GM06990 (cell line): ENCODE data around the gene RPL26.

ENCODE experiments used
- DNase-seq: peaks from one replicate; pipeline ENCODE4 v3.0.0-alpha.2; 2011; ENCODE audit not compliant: insufficient read length; ENCODE audit errors: extremely low read depth
- H3K27me3 ChIP-seq: replicated peaks from 2 replicates; pipeline ENCODE4 v1.6.0; 2011; ENCODE audit warnings: low read length; ENCODE audit not compliant: control insufficient read depth, insufficient read depth
- H3K36me3 ChIP-seq: 2 replicates; pipeline ENCODE4 v1.5.1; 2011; ENCODE audit warnings: low read length; ENCODE audit not compliant: control insufficient read depth, insufficient read depth
- H3K4me3 ChIP-seq: replicated peaks from 2 replicates; pipeline ENCODE4 v1.5.1; 2011; ENCODE audit warnings: low read depth, mild to moderate bottlenecking, control low read depth, low read length
- TF ChIP-seq, protein P1 (sequence below): IDR thresholded peaks from 2 replicates; pipeline ENCODE4 v1.5.1; 2011; ENCODE audit warnings: low read length, control low read depth, mild to moderate bottlenecking, inconsistent platforms; ENCODE audit not compliant: insufficient read depth, poor library complexity, severe bottlenecking

Gene RPL26

DNA sequence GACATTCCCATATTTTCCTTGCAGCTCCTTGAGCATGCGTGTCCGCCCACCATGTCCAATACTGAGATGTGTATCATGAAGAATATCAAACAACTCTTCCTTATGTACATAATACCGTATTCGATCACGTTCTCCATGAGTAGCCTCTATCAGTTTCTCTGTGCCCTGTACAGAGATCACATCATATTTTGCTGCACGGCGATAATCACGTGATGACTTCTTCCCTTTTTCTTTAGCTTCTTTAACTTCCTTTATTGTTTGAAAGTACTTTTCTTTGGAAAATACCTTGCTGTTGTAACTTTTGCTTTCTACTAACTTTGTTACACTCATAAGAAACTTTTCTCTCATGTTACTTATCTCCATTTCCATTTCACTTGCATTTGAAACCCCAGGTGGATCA is 13.0 kb downstream of the RPL26 start:
- peaks cover 2% of the 10 kb centered on the region; the same call in 1 of the 2 replicates for H3K36me3 ChIP-seq
- H3K27me3 ChIP-seq: no peaks in the 10 kb centered on the region
- no peak for DNase-seq
- no peak overlapping the region for H3K4me3 ChIP-seq
- TF ChIP-seq, protein P1, sequence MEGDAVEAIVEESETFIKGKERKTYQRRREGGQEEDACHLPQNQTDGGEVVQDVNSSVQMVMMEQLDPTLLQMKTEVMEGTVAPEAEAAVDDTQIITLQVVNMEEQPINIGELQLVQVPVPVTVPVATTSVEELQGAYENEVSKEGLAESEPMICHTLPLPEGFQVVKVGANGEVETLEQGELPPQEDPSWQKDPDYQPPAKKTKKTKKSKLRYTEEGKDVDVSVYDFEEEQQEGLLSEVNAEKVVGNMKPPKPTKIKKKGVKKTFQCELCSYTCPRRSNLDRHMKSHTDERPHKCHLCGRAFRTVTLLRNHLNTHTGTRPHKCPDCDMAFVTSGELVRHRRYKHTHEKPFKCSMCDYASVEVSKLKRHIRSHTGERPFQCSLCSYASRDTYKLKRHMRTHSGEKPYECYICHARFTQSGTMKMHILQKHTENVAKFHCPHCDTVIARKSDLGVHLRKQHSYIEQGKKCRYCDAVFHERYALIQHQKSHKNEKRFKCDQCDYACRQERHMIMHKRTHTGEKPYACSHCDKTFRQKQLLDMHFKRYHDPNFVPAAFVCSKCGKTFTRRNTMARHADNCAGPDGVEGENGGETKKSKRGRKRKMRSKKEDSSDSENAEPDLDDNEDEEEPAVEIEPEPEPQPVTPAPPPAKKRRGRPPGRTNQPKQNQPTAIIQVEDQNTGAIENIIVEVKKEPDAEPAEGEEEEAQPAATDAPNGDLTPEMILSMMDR: no peak

DNA sequence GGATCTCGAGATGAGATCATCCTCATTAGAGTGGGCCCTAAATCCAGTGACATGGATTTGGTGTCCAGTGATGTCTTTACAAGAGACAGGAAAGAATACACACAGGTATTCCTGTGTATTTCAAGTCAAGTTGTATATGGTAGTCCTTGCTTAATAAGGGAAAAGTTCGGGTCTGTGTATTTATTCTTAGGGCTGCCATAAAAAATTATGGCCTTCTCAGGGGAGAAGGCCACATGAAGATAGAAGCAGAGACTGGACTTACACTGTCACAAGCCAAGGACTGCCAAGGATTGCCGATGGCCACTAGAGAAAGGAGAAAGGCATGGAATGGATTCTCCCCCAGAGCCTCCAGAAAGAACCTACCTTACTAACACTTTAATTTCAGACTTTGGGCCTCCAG is 14.8 kb downstream of the RPL26 start:
- TF ChIP-seq, protein P1: no peak
- no peak for DNase-seq
- Histone ChIP-seq H3K4me3 (no peak overlapping the region), H3K27me3 (no peaks in the 10 kb centered on the region), H3K36me3 (peaks cover 2% of the 10 kb centered on the region; the same call in 1 of the 2 replicates)

DNA sequence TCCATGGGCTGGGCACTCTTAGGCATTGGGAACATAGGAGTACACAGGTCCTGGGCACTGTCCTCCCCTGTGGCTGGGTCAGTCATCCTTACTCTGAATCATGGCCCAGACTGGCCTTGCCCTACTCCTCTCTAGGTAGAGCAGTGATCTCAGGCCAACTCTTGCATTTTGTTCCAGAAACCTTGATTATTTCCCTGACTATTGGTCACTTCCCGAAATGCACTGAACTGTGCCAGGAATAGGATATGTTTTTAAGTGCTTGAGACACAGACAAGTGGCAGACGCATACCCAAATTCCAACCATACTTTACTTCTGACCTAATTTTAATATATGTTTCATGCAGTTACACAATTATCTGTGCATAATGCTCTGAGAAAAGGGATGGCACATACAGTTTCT is 16.8 kb downstream of the RPL26 start:
- Histone ChIP-seq H3K4me3 (no peak overlapping the region), H3K27me3 (no peaks in the 10 kb centered on the region), H3K36me3 (peaks cover 2% of the 10 kb centered on the region; the same call in 1 of the 2 replicates)
- TF ChIP-seq, protein P1: no peak
- no peak for DNase-seq

- no peak for DNase-seq
- TF ChIP-seq, protein P1: no peak
- H3K4me3 ChIP-seq: no peak overlapping the region
Observed at GRCh38 chr17:8365143-8365542, 17.9 kb downstream of the RPL26 start.

DNA sequence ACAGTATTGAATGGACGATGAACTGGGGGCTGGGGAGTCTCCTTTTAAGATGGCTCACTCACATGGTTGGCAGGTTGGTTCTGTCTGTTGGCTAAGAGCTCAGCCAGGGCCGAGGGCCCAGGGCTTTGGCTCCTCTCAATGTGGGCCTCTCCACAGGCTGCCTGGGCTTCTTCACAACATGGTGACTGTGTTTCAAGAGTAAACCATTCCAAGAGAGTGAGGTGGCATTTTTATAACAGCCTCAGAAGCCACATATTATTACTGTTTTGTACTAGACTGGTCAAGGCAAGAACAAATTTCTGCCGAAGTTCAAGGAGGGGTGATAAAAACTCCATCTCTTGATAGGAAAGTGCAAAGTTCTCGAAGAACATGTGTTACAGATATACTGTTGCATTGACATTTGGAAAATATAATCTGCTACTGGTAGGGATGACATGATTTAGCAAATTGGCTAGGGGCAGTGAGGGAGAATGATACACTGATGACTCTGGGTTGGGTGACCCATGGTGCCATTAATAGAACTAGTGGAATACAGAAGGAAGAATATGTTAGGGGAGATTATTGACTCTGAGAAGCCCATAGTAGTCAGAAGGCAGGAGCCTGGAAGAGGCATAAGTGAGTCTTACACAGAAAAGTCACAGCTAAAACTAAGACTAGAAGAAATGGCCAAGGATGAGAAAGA is 20.2 kb downstream of the RPL26 start:
- H3K36me3 ChIP-seq: no peaks in the 10 kb centered on the region
- no peaks in the 10 kb centered on the region for H3K27me3 ChIP-seq
- DNase-seq: no peak
- TF ChIP-seq, protein P1: no peak
- no peak overlapping the region for H3K4me3 ChIP-seq

More at GRCh38 chr17:8365143-8365542, 17.9 kb downstream of the RPL26 start:
- H3K27me3 ChIP-seq: no peaks in the 10 kb centered on the region
- H3K36me3 ChIP-seq: peaks cover 2% of the 10 kb centered on the region; the same call in 1 of the 2 replicates
